SU-DHL-6 (cell line): Measurements from ENCODE around the gene GPX2.

ENCODE experiments used
- CTCF ChIP-seq: fragments of 200-600 bp; sonication (generic); IDR thresholded peaks from one replicate; pipeline ENCODE4 v1.5.1; 2017; ENCODE audit warnings: antibody characterized with exemption, mild to moderate bottlenecking, low read length, moderate library complexity; ENCODE audit not compliant: insufficient read depth, poor library complexity, severe bottlenecking
- EZH2phosphoT487 ChIP-seq: fragments of 200-600 bp; sonication (generic), shearing (Covaris generic); conservative IDR thresholded peaks from 2 replicates; pipeline ENCODE4 v1.6.1; 2018; ENCODE audit warnings: mild to moderate bottlenecking, antibody characterized with exemption, low read length, moderate library complexity, mixed read lengths

GRCh38 chr14:64986648-64987437 lies 44.3 kb upstream of the GPX2 start, which contains the start of gene FNTB:
- peak; percentile 84 for TF ChIP-seq CTCF
- TF ChIP-seq EZH2phosphoT487: no peak
